Progenitor cell of endocrine pancreas (in vitro differentiated cells): ENCODE data around the gene ATP5MK. TPM values are rescaled to one million over a fixed set of nuclear protein-coding genes. Genes with fewer than 3 reads are reported as not detected.

Experiments used
- DNase-seq: peaks from one replicate; pipeline ENCODE4 v3.0.0; 2021; ENCODE audit warnings: low spot score; ENCODE audit not compliant: unreplicated experiment
- H3K27ac Mint-ChIP-seq: 2 replicates; pipeline ENCODE4 v1.8.0; 2021; ENCODE audit warnings: mild to moderate bottlenecking, moderate library complexity, mixed read lengths
- H3K27me3 Mint-ChIP-seq: 2 replicates; pipeline ENCODE4 v1.8.0; 2021; ENCODE audit warnings: mixed read lengths
- H3K36me3 Mint-ChIP-seq: 2 replicates; pipeline ENCODE4 v1.8.0; 2022; ENCODE audit warnings: mixed read lengths; ENCODE audit not compliant: insufficient read depth
- H3K4me1 Mint-ChIP-seq: 2 replicates; pipeline ENCODE4 v1.8.0; 2021; ENCODE audit warnings: low read depth, mixed read lengths
- H3K4me3 Mint-ChIP-seq: 2 replicates; pipeline ENCODE4 v1.8.0; 2021; ENCODE audit warnings: low read depth, mild to moderate bottlenecking, moderate library complexity, mixed read lengths
- H3K9me3 Mint-ChIP-seq: 2 replicates; pipeline ENCODE4 v1.8.0; 2021; ENCODE audit warnings: low read depth, mixed read lengths
- CTCF ChIP-seq: fragments of 200-600 bp; sonication (generic); IDR thresholded peaks from one replicate; pipeline ENCODE4 v1.5.0; 2021; ENCODE audit warnings: antibody characterized with exemption, mild to moderate bottlenecking; ENCODE audit not compliant: unreplicated experiment
- microRNA-seq: library from miRNA; unstranded; fragments of <30 nt; microRNA quantifications from one replicate; pipeline ENCODE4 v1.1.0, GENCODE V29; 2020; ENCODE audit warnings: borderline number of aligned reads; ENCODE audit not compliant: unreplicated experiment
- total RNA-seq: library from RNA; stranded (reverse); gene quantifications from 2 replicates; pipeline ENCODE4 v1.2.1, GENCODE V29; 2021

The ATP5MK gene
- total RNA-seq, 1 donor from 2014 or later: 251 TPM

DNA sequence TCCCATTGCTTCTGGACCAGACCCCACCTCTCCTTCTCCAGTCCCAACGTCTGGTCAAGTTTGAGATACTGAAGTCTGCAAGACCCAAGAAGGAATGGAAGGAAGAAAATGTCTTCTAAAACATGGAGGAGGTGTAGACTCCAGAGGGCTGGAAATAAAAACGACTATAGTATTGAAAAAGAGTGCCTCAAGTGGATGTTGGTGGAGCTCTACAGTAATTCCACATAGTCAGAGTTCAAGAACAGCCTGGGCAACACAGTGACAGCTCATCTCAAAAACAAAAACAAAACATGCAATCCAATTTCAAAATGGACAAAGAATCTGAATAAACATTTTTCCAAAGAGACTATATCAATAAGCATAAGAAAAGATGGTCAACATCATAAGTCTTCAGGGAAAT is 43.0 kb downstream of the ATP5MK start:
- Mint-ChIP-seq H3K4me1 (no peaks in the 10 kb centered on the region), H3K4me3 (no peak overlapping the region), H3K36me3 (peaks cover 2% of the 10 kb centered on the region), H3K27ac (no peak overlapping the region), H3K9me3 (no peaks in the 10 kb centered on the region), H3K27me3 (no peaks in the 10 kb centered on the region)
- TF ChIP-seq CTCF: no peak
- DNase-seq: no peak

DNA sequence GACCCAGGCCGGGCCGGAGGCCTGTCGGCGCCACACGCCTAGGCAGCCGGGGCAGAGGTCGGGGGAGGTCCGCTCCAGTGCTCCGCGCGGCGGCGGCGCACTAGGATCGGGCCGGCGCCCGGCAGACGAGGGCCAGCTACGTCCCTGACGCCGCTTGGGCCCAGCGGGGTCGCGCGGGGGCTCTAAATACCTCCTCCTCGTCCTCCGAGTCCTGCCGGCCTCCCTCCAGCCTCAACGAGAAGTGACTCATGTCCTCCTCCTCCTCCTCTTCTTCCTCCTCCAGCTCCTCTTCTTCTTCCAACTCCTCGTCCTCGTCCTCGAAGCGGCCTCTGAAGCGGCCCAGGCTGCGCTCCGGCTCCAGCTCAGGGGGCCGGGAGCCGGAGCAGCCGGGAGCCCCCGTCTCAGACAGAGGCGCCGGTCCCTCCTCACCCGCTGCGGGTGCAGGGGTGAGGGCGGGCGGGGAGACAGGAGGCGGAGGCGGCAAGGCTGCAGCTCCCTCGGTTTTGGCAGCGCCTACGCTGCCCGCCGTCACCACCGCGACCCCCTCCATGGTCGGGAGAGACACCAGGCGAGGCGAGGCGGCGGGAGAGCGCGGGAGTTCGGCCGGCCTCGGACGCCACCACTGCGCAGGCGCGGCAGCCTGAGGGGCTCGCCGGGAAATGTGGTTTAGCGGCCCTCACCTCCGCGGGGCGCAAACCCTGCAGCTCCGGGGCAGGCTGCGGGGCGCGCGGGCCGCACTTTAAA is 45.6 kb downstream of the ATP5MK start, which contains the start of gene PCGF6:
PCGF6 (minus strand) TSS at position 624 of the 744 bp plus-strand sequence; CDS start at position 550, 74 bp downstream.
- peak; percentile 16 for TF ChIP-seq CTCF
- Mint-ChIP-seq H3K27ac (peak within 1 kb of the TSS; percentile 96), H3K9me3 (no peaks in the 10 kb centered on the region), H3K27me3 (no peaks in the 10 kb centered on the region), H3K4me1 (no peaks in the 10 kb centered on the region), H3K4me3 (peak within 1 kb of the TSS; percentile 89), H3K36me3 (peaks cover 2% of the 10 kb centered on the region)
- peak; percentile 87 for DNase-seq

- no peak overlapping the region for H3K27ac Mint-ChIP-seq
- H3K9me3 Mint-ChIP-seq: no peaks in the 10 kb centered on the region
- TF ChIP-seq CTCF: no peak
- H3K27me3 Mint-ChIP-seq: no peaks in the 10 kb centered on the region
- H3K36me3 Mint-ChIP-seq: peaks cover 2% of the 10 kb centered on the region
- no peak for DNase-seq
- H3K4me1 Mint-ChIP-seq: no peaks in the 10 kb centered on the region
- H3K4me3 Mint-ChIP-seq: peak overlapping the region; percentile 89
Measured at GRCh38 chr10:103350175-103350516, 46.1 kb downstream of the ATP5MK start.

Small RNAs within 50 kb of the gene (microRNA-seq; reads per million reads assigned to microRNA genes)
- 2,544 reads per million, percentile 85 among the genes with 10 or more reads in this experiment for gene MIR1307

Other genes starting within 250 kb of the ATP5MK start
- gene NT5C2, start 203.2 kb downstream of the ATP5MK start, total RNA-seq: 131 and 135 TPM in 2 replicates
- gene RPEL1, start 150.6 kb downstream of the ATP5MK start, total RNA-seq: not detected in 2 replicates
- gene INA, start 119.3 kb downstream of the ATP5MK start, total RNA-seq: 6.2 TPM in 2 replicates
- gene PCGF6, start 45.3 kb downstream of the ATP5MK start, total RNA-seq: 13.4 and 14.0 TPM in 2 replicates
- gene TAF5, start 28.5 kb downstream of the ATP5MK start, total RNA-seq: 7.7 and 8.9 TPM in 2 replicates
- 56.1 and 58.1 TPM in 2 replicates for gene PDCD11, start 151 bp upstream of the ATP5MK start, total RNA-seq
- gene CALHM2, start 55.9 kb upstream of the ATP5MK start, total RNA-seq: 0.58 and 0.69 TPM in 2 replicates
- not detected in 2 replicates for gene CALHM1, start 62.4 kb upstream of the ATP5MK start, total RNA-seq
- gene CALHM3, start 82.8 kb upstream of the ATP5MK start, total RNA-seq: 0.41 and 1.3 TPM in 2 replicates
- 17.6 and 21.5 TPM in 2 replicates for gene NEURL1, start 97.2 kb upstream of the ATP5MK start, total RNA-seq